HepG2 (cell line): ENCODE results near the gene IPO8. TPM values are rescaled to one million over a fixed set of nuclear protein-coding genes. Genes with fewer than 3 reads are reported as not detected.
A peak's percentile ranks its signal among the peaks of the same experiment; 100 is the strongest.

ENCODE experiments used
- ATAC-seq: fragments of 200-7000 bp; cut with Tn5 transposase; 3 replicates; pipeline ENCODE4 v1.9.1; 2020; ENCODE audit warnings: mild to moderate bottlenecking, moderate library complexity
- BruUV-seq: library from RNA; stranded (reverse); fragments of 400-500 nt; replicated peaks from 2 replicates; lab custom pipeline; 2021; lab: Mats Ljungman, UMichigan
- CTCF ChIA-PET: fragments of 300-600 bp; formaldehyde crosslinking; extraction: SDS; loops from one replicate; lab custom pipeline; 2021; ENCODE audit warnings: low total read pairs, inconsistent platforms, low intra/inter-chr PET ratio; lab: Yijun Ruan, JAX
- POLR2A ChIA-PET: fragments of 350-600 bp; sonication (Branson Sonifier 250); formaldehyde crosslinking; loops from one replicate; lab custom pipeline; 2020; ENCODE audit warnings: antibody characterized with exemption, inconsistent platforms; lab: Yijun Ruan, JAX
- DNase-seq: peaks from one replicate; pipeline ENCODE4 v3.0.0-alpha.2; 2015; ENCODE audit warnings: low spot score
- FAIRE-seq: peaks from 3 replicates; lab custom pipeline; 2011; peaks lifted over from hg19 to GRCh38; lab: Jason Lieb, UNC
- H2AFZ ChIP-seq: one replicate; pipeline ENCODE4 v1.6.1; 2011; ENCODE audit warnings: low read length, inconsistent platforms
- H3K27ac ChIP-seq: fragments of 300-600 bp; 3 replicates; pipeline ENCODE4 v1.8.0; 2011; ENCODE audit warnings: mixed run types, mild to moderate bottlenecking, mixed read lengths, low read length, inconsistent platforms; ENCODE audit not compliant: insufficient read depth; ENCODE audit errors: extremely low read length
- H3K27me3 ChIP-seq, 2 experiments: fragments of 200-600 bp in 1 of 2; 2 replicates in 1 of 2; 3 replicates in 1 of 2; pipeline versions ENCODE4 v1.6.0 to v1.8.0; 2011; ENCODE audit warnings: low read length in 2 of 2, mild to moderate bottlenecking in 2 of 2, moderate library complexity in 2 of 2, inconsistent platforms in 1 of 2; ENCODE audit not compliant: insufficient read depth in 2 of 2, control insufficient read depth in 1 of 2
- H3K36me3 ChIP-seq, 2 experiments: fragments of 200-600 bp in 1 of 2; replicated peaks in 1 of 2; 2 replicates in 1 of 2; 3 replicates in 1 of 2; pipeline versions ENCODE4 v1.5.1 to v1.8.0; 2011; ENCODE audit warnings: low read length in 2 of 2, inconsistent platforms in 1 of 2; ENCODE audit not compliant: insufficient read depth in 2 of 2, control insufficient read depth in 1 of 2
- H3K4me1 ChIP-seq: 2 replicates; pipeline ENCODE4 v1.5.1; 2012; ENCODE audit warnings: low read length, inconsistent platforms; ENCODE audit not compliant: insufficient read depth
- H3K4me2 ChIP-seq: 2 replicates; pipeline ENCODE4 v1.6.0; 2011; ENCODE audit warnings: low read depth, low read length, inconsistent platforms
- H3K4me3 ChIP-seq, 3 experiments: fragments of 200-600 bp in 1 of 3; sonication (generic), shearing (Covaris generic) in 1 of 3; replicated peaks in 1 of 3; 2 replicates each; pipeline ENCODE4 v1.5.1; 2011 to 2016; ENCODE audit warnings: low read length in 3 of 3, inconsistent platforms in 2 of 3, low read depth in 2 of 3, mild to moderate bottlenecking in 2 of 3, control low read depth in 1 of 3, mixed read lengths in 1 of 3; ENCODE audit not compliant: insufficient read depth in 1 of 3
- H3K79me2 ChIP-seq: one replicate; pipeline ENCODE4 v1.6.1; 2011; ENCODE audit warnings: low read length, inconsistent platforms; ENCODE audit not compliant: insufficient read depth
- H3K9ac ChIP-seq: 2 replicates; pipeline ENCODE4 v1.6.0; 2011; ENCODE audit warnings: mild to moderate bottlenecking, low read depth, low read length, inconsistent platforms; ENCODE audit not compliant: insufficient read depth
- H3K9me3 ChIP-seq: 2 replicates; pipeline ENCODE4 v1.5.1; 2012; ENCODE audit warnings: mild to moderate bottlenecking, low read length
- H4K20me1 ChIP-seq: 2 replicates; pipeline ENCODE4 v1.6.0; 2011; ENCODE audit warnings: inconsistent platforms, mild to moderate bottlenecking, low read length, moderate library complexity; ENCODE audit not compliant: insufficient read depth
- CC2D1A ChIP-seq: sonication (generic); formaldehyde crosslinking; IDR thresholded peaks from 2 replicates; pipeline ENCODE4 v1.8.1; 2023; ENCODE audit warnings: mild to moderate bottlenecking, missing genetic modification reagents
- HIC2 ChIP-seq: sonication (generic); formaldehyde crosslinking; IDR thresholded peaks from 2 replicates; pipeline ENCODE4 v1.9.0; 2022; ENCODE audit warnings: low read depth, missing genetic modification reagents
- HOXA3 ChIP-seq: sonication (generic); formaldehyde crosslinking; IDR thresholded peaks from 2 replicates; pipeline ENCODE4 v1.5.0; 2020; ENCODE audit warnings: missing genetic modification reagents
- JUND ChIP-seq: sonication (generic); formaldehyde crosslinking; IDR thresholded peaks from 2 replicates; pipeline ENCODE4 v1.8.0; 2022; ENCODE audit warnings: mild to moderate bottlenecking, missing genetic modification reagents
- MAFF ChIP-seq: IDR thresholded peaks from 2 replicates; pipeline ENCODE4 v1.6.1; 2011; ENCODE audit warnings: low read depth, low read length, improper control_type of control experiment
- MBD4 ChIP-seq: IDR thresholded peaks from 2 replicates; pipeline ENCODE4 v1.6.1; 2012; ENCODE audit warnings: low read length, inconsistent platforms, borderline replicate concordance
- NFE2L1 ChIP-seq: sonication (generic); formaldehyde crosslinking; IDR thresholded peaks from 2 replicates; pipeline ENCODE4 v1.4.0; 2020; ENCODE audit warnings: missing genetic modification reagents, mild to moderate bottlenecking, borderline replicate concordance
- RFXANK ChIP-seq: IDR thresholded peaks from 2 replicates; pipeline ENCODE4 v1.6.1; 2016
- RNF2 ChIP-seq: fragments of 450-650 bp; conservative IDR thresholded peaks from 2 replicates; pipeline ENCODE4 v1.6.1; 2016; ENCODE audit warnings: low read depth
- SMAD9 ChIP-seq: sonication (generic); formaldehyde crosslinking; IDR thresholded peaks from 2 replicates; pipeline ENCODE4 v1.5.1; 2020; ENCODE audit warnings: mild to moderate bottlenecking, missing genetic modification reagents
- ZMYM2 ChIP-seq: sonication (generic); formaldehyde crosslinking; IDR thresholded peaks from 2 replicates; pipeline ENCODE4 v1.8.0; 2022; ENCODE audit warnings: mild to moderate bottlenecking, missing genetic modification reagents
- ZNF232 ChIP-seq: sonication (generic); formaldehyde crosslinking; IDR thresholded peaks from 2 replicates; pipeline ENCODE4 v1.4.0; 2020; ENCODE audit warnings: missing genetic modification reagents, borderline replicate concordance
- ZNF343 ChIP-seq: sonication (generic); formaldehyde crosslinking; IDR thresholded peaks from 2 replicates; pipeline ENCODE4 v1.4.0; 2020; ENCODE audit warnings: mild to moderate bottlenecking, missing genetic modification reagents
- ZNF484 ChIP-seq: sonication (generic); formaldehyde crosslinking; IDR thresholded peaks from 2 replicates; pipeline ENCODE4 v1.5.1; 2020; ENCODE audit warnings: mild to moderate bottlenecking, low read depth, missing genetic modification reagents, borderline replicate concordance
- WGBS: methylation state at CpG from one replicate; pipeline ENCODE4 v1.1.6; 2017; ENCODE audit warnings: low lambda C conversion rate; 5-methylcytosine and 5-hydroxymethylcytosine counted together
- in situ Hi-C: cut with HindIII; loops from 2 replicates; pipeline ENCODE4 v1.10.0; 2017; ENCODE audit warnings: low pct_unique_long_range_greater_than_20kb; ENCODE audit not compliant: extremely low pct_ligation_motif_present
- intact Hi-C: fragments of 100-400 bp; cut with micrococcal nuclease; formaldehyde crosslinking; loops from one replicate; pipeline ENCODE4 v1.10.0; 2022; ENCODE audit not compliant: unreplicated experiment
- polyA plus RNA-seq, 8 experiments: library from polyadenylated mRNA; depleted of rRNA in 3 of 8; stranded (reverse) in 7 of 8; unstranded in 1 of 8; fragments of >200 nt; fragmentation: Illumina TruSeq in 4 of 8; extraction: Trizol in 4 of 8; gene quantifications; 2 replicates each; pipeline versions ENCODE4 v1.2.1 to v1.2.3, GENCODE V29; 2011 to 2016; ENCODE audit warnings: low read depth in 4 of 8, missing spikeins in 1 of 8, mixed read lengths in 1 of 8; ENCODE audit not compliant: insufficient read depth in 1 of 8
- total RNA-seq, 5 experiments: library from RNA; depleted of rRNA; stranded (reverse); fragments of >200 nt; fragmentation: Illumina TruSeq; extraction: Trizol; gene quantifications; 2 replicates each; pipeline ENCODE4 v1.2.3, GENCODE V29; 2016; ENCODE audit warnings: low read depth in 1 of 5
- TF ChIP-seq, protein P1 (sequence below): sonication (generic); formaldehyde crosslinking; IDR thresholded peaks from 2 replicates; pipeline ENCODE4 v1.5.0; 2020; ENCODE audit warnings: mild to moderate bottlenecking, missing genetic modification reagents, borderline replicate concordance

The IPO8 gene
- total and polyA plus RNA-seq, 2 of the 13 experiments (the other 11 are each of a cell fraction or from before 2014, with no cell fraction given): 6.3 to 21.8 TPM

DNA sequence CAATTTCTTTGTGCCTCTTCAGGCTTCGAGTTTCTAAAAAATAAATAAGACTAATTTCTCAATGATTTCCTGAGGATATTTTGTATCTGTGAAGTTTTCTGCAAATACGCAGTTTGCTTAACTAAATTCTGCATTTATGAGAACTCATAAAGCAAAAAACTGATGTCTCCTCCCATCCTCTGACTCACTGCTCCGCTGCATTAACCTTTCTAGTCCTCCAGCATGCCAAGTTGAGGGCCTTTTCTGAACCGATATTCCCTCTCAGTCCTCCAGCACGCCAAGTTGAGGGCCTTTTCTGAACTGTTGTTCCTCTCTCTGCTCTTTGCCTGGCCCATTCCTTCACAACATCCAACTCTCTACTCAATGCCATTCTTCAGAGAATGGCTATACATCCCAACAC is 3.2 kb downstream of the IPO8 start:
- 88% methylated on average over 5 of the region's 5 CpGs for WGBS
- H3K4me3 ChIP-seq: no peak overlapping the region
- H3K9ac ChIP-seq: no peak overlapping the region
- peaks cover 48% of the 10 kb centered on the region for H3K79me2 ChIP-seq
- in situ Hi-C loops (no loop called here), intact Hi-C loops (loop anchor here (10.0 kb wide), 2 partner anchors 102 to 178 kb away; no protein-coding TSS in a partner anchor)
- H3K4me1 ChIP-seq: peaks cover 53% of the 10 kb centered on the region
- FAIRE-seq (no peak), ATAC-seq (no peak), DNase-seq (no peak)
- TF ChIP-seq SMAD9 (CRISPR knock-in tag) (no peak), RNF2 (no peak), ZNF343 (CRISPR knock-in tag) (no peak), ZNF484 (CRISPR knock-in tag) (no peak), HIC2 (no peak), JUND (CRISPR knock-in tag) (no peak), ZNF232 (CRISPR knock-in tag) (no peak), MBD4 (no peak), NFE2L1 (CRISPR knock-in tag) (no peak), HOXA3 (CRISPR knock-in tag) (no peak), MAFF (no peak), RFXANK (CRISPR knock-in tag) (no peak), CC2D1A (CRISPR knock-in tag) (no peak), ZMYM2 (CRISPR knock-in tag) (no peak)
- TF ChIP-seq, protein P1, sequence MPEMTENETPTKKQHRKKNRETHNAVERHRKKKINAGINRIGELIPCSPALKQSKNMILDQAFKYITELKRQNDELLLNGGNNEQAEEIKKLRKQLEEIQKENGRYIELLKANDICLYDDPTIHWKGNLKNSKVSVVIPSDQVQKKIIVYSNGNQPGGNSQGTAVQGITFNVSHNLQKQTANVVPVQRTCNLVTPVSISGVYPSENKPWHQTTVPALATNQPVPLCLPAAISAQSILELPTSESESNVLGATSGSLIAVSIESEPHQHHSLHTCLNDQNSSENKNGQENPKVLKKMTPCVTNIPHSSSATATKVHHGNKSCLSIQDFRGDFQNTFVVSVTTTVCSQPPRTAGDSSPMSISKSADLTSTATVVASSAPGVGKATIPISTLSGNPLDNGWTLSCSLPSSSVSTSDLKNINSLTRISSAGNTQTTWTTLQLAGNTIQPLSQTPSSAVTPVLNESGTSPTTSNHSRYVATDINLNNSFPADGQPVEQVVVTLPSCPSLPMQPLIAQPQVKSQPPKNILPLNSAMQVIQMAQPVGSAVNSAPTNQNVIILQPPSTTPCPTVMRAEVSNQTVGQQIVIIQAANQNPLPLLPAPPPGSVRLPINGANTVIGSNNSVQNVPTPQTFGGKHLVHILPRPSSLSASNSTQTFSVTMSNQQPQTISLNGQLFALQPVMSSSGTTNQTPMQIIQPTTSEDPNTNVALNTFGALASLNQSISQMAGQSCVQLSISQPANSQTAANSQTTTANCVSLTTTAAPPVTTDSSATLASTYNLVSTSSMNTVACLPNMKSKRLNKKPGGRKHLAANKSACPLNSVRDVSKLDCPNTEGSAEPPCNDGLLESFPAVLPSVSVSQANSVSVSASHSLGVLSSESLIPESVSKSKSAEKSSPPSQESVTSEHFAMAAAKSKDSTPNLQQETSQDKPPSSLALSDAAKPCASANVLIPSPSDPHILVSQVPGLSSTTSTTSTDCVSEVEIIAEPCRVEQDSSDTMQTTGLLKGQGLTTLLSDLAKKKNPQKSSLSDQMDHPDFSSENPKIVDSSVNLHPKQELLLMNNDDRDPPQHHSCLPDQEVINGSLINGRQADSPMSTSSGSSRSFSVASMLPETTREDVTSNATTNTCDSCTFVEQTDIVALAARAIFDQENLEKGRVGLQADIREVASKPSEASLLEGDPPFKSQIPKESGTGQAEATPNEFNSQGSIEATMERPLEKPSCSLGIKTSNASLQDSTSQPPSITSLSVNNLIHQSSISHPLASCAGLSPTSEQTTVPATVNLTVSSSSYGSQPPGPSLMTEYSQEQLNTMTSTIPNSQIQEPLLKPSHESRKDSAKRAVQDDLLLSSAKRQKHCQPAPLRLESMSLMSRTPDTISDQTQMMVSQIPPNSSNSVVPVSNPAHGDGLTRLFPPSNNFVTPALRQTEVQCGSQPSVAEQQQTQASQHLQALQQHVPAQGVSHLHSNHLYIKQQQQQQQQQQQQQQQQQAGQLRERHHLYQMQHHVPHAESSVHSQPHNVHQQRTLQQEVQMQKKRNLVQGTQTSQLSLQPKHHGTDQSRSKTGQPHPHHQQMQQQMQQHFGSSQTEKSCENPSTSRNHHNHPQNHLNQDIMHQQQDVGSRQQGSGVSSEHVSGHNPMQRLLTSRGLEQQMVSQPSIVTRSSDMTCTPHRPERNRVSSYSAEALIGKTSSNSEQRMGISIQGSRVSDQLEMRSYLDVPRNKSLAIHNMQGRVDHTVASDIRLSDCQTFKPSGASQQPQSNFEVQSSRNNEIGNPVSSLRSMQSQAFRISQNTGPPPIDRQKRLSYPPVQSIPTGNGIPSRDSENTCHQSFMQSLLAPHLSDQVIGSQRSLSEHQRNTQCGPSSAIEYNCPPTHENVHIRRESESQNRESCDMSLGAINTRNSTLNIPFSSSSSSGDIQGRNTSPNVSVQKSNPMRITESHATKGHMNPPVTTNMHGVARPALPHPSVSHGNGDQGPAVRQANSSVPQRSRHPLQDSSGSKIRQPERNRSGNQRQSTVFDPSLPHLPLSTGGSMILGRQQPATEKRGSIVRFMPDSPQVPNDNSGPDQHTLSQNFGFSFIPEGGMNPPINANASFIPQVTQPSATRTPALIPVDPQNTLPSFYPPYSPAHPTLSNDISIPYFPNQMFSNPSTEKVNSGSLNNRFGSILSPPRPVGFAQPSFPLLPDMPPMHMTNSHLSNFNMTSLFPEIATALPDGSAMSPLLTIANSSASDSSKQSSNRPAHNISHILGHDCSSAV (CRISPR knock-in tag): no peak
- H4K20me1 ChIP-seq: no peaks in the 10 kb centered on the region; the same call in 1 of the 2 replicates
- H3K9me3 ChIP-seq: no peaks in the 10 kb centered on the region
- H3K27ac ChIP-seq: no peak overlapping the region
- no TSS peak for BruUV-seq
- H3K27me3 ChIP-seq: no peaks in the 10 kb centered on the region; a peak in 1 of 5 replicates
- POLR2A ChIA-PET: no interaction called here
- CTCF ChIA-PET: no interaction called here
- no peak overlapping the region for H2AFZ ChIP-seq
- peak overlapping the region; percentile 54 for H3K4me2 ChIP-seq
- no peaks in the 10 kb centered on the region for H3K36me3 ChIP-seq
